H1 (cell line): ENCODE data around the gene DNAJB7.

ENCODE experiments used
- CBX5 ChIP-seq: fragments of 300-800, 300-1000 bp; sonication (generic); IDR thresholded peaks from 2 replicates; pipeline ENCODE4 v1.7.1; 2016; ENCODE audit warnings: antibody characterized with exemption, low read length, low read depth
- CEBPB ChIP-seq: IDR thresholded peaks from 2 replicates; pipeline ENCODE4 v1.6.1; 2012; ENCODE audit warnings: low read depth, low read length
- EP300 ChIP-seq, 2 experiments: IDR thresholded peaks; 1 replicate in 1 of 2; 2 replicates in 1 of 2; pipeline ENCODE4 v1.6.1; 2011 to 2012; ENCODE audit warnings: low read depth in 2 of 2, low read length in 2 of 2, mild to moderate bottlenecking in 2 of 2, borderline replicate concordance in 1 of 2, inconsistent platforms in 1 of 2, moderate library complexity in 1 of 2
- HDAC2 ChIP-seq, 2 experiments: fragments of 300-600 bp in 1 of 2; sonication (generic) in 1 of 2; IDR thresholded peaks; 2 replicates each; pipeline ENCODE4 v1.6.1; 2011 to 2012; ENCODE audit warnings: low read depth in 2 of 2, low read length in 2 of 2, mild to moderate bottlenecking in 2 of 2, moderate library complexity in 2 of 2, borderline replicate concordance in 1 of 2, inconsistent platforms in 1 of 2
- MAX ChIP-seq: IDR thresholded peaks from 2 replicates; pipeline ENCODE4 v1.6.1; 2012; ENCODE audit warnings: inconsistent platforms
- RFX5 ChIP-seq: IDR thresholded peaks from 2 replicates; pipeline ENCODE4 v1.6.1; 2011; ENCODE audit warnings: low read depth, low read length, improper control_type of control experiment, borderline replicate concordance
- RNF2 ChIP-seq: fragments of 200-900, 300-1000 bp; sonication (generic); IDR thresholded peaks from 2 replicates; pipeline ENCODE4 v1.7.1; 2016; ENCODE audit warnings: borderline replicate concordance, low read depth, mild to moderate bottlenecking, antibody characterized with exemption, low read length; ENCODE audit not compliant: poor library complexity, severe bottlenecking; ENCODE audit errors: missing control alignments
- RXRA ChIP-seq: IDR thresholded peaks from 2 replicates; pipeline ENCODE4 v1.6.1; 2011; ENCODE audit warnings: low read depth, mild to moderate bottlenecking, low read length, moderate library complexity; ENCODE audit not compliant: insufficient read depth
- USF2 ChIP-seq: IDR thresholded peaks from 2 replicates; pipeline ENCODE4 v1.6.1; 2011; ENCODE audit warnings: low read length, improper control_type of control experiment
- YY1 ChIP-seq: IDR thresholded peaks from 2 replicates; pipeline ENCODE4 v1.6.1; 2011; ENCODE audit warnings: low read depth, mild to moderate bottlenecking, low read length
- TF ChIP-seq, protein P1 (sequence below), 3 experiments: IDR thresholded peaks; 1 replicate in 2 of 3; 2 replicates in 1 of 3; pipeline versions ENCODE4 v1.5.1 to v1.6.1; 2011; ENCODE audit warnings: low read length in 3 of 3, mild to moderate bottlenecking in 3 of 3, inconsistent platforms in 2 of 3, low read depth in 1 of 3, moderate library complexity in 1 of 3; ENCODE audit not compliant: insufficient read depth in 1 of 3; ENCODE audit errors: control extremely low read depth in 1 of 3

GRCh38 chr22:40877488-40877887 lies 15.6 kb upstream of the DNAJB7 start:
- TF ChIP-seq, protein P1, sequence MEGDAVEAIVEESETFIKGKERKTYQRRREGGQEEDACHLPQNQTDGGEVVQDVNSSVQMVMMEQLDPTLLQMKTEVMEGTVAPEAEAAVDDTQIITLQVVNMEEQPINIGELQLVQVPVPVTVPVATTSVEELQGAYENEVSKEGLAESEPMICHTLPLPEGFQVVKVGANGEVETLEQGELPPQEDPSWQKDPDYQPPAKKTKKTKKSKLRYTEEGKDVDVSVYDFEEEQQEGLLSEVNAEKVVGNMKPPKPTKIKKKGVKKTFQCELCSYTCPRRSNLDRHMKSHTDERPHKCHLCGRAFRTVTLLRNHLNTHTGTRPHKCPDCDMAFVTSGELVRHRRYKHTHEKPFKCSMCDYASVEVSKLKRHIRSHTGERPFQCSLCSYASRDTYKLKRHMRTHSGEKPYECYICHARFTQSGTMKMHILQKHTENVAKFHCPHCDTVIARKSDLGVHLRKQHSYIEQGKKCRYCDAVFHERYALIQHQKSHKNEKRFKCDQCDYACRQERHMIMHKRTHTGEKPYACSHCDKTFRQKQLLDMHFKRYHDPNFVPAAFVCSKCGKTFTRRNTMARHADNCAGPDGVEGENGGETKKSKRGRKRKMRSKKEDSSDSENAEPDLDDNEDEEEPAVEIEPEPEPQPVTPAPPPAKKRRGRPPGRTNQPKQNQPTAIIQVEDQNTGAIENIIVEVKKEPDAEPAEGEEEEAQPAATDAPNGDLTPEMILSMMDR (IDR thresholded peaks at IDR 0.05; ENCODE audit: control extremely low read depth in 1 of 3, insufficient read depth in 1 of 3, low read depth in 1 of 3, low read length in 3 of 3): no peak
- TF ChIP-seq EP300 (IDR thresholded peaks at IDR 0.05; ENCODE audit: borderline replicate concordance in 1 of 2, low read depth in 2 of 2, low read length in 2 of 2): no peak
- no peak for TF ChIP-seq MAX
- TF ChIP-seq USF2: no peak
- TF ChIP-seq YY1: no peak
- no peak for TF ChIP-seq RXRA
- TF ChIP-seq CBX5: no peak
- TF ChIP-seq CEBPB: no peak
- no peak for TF ChIP-seq HDAC2 (IDR thresholded peaks at IDR 0.05; ENCODE audit: borderline replicate concordance in 1 of 2, low read depth in 2 of 2, low read length in 2 of 2)
- TF ChIP-seq RNF2: no peak
- no peak for TF ChIP-seq RFX5
